ENCODE data around the gene DACT3.

The DACT3 gene

DNA sequence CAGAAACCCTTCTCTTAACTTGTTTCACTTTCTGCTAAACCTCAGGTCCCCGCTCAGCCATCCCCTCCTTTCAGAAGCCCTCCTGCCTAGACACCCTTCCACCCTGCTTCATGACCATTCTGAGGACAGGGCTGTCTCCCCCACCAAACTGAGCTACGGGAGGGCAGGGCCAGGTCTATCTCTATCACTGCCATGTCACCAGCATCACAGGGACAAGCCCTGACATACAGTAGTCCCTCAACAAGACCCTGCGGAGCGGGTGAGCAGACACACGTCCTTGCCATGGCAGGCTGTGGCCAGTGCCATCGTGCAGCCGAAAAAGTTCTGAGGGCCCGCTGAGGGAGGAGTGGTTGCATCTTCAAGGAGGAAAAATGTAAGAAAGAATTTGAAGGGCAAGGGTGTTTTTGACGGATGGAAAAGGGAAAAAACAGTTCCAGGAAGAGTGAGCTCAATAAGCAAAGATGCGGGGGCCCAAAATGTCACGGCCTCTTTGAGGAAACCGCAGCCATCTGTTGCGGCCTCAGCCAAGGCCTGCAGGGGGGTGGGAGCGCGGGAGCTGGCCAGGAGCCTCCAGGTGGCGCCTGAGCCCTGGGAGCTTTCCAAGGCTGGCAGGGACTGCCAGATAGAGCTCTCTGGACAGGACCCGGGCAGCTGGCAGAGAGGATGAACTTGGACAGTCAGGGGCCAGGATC, 44.2 kb downstream of the DACT3 start:
- in situ Hi-C loops (cut with HindIII; ENCODE audit: low sequenced_read_pairs), result no loop called here

- in situ Hi-C loops (cut with HindIII; ENCODE audit: low sequenced_read_pairs), result no loop called here
Observed at GRCh38 chr19:46615966-46616365, 45.0 kb downstream of the DACT3 start.

DNA sequence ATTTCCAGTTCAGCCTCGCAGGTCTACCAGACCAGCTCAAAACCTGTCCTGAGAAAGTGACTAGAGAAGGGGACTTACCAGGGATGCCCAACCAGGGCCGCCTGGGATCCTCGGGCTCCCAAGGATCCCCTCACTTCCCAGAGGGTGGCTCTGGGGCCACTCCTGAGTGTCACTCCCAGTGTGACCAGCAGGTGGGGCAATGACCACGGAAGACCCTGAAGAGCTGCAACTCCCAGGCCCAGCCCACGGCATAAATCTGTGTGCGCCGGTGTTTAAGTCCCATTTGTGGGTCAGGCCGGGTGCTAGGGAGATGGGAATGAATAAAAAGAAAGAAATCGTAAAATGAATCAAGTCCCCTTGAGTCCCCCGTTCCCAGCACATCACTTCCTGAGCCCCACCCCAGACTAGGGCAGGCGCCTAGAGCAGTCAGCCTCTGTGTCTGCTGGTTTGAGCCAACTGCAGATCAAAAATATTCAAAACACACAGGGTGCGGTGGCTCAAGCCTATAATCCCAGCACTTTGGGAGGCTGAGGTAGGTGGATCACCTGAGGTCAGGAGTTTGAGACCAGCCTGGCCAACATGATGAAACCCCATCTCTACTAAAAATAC, 46.8 kb downstream of the DACT3 start:
- in situ Hi-C loops (cut with HindIII; ENCODE audit: low sequenced_read_pairs), result no loop called here

GRCh38 chr19:46613525-46613924, 47.5 kb downstream of the DACT3 start:
- in situ Hi-C loops (cut with HindIII; ENCODE audit: low sequenced_read_pairs), result no loop called here

DNA sequence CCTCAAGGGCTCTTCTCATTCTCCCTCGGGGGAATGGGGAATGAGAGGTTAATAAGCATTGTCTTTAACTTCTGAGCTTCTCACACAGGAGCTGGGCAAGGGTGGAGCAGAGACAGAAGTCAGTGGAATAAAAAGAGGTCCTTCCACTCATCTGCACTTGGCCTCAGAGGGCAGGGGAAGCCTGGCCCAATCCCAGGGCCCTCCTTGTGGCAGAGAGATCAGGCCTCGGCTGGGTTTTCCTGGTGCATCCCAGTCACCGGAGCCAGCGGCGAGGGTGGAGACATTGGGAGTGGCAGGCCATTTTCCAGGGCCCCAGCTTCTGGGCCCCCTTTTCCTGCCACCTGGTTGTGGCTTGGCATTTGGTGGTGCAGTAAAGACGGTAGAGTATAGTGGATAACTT, 49.2 kb downstream of the DACT3 start:
- in situ Hi-C loops (cut with HindIII; ENCODE audit: low sequenced_read_pairs), result no loop called here

DNA sequence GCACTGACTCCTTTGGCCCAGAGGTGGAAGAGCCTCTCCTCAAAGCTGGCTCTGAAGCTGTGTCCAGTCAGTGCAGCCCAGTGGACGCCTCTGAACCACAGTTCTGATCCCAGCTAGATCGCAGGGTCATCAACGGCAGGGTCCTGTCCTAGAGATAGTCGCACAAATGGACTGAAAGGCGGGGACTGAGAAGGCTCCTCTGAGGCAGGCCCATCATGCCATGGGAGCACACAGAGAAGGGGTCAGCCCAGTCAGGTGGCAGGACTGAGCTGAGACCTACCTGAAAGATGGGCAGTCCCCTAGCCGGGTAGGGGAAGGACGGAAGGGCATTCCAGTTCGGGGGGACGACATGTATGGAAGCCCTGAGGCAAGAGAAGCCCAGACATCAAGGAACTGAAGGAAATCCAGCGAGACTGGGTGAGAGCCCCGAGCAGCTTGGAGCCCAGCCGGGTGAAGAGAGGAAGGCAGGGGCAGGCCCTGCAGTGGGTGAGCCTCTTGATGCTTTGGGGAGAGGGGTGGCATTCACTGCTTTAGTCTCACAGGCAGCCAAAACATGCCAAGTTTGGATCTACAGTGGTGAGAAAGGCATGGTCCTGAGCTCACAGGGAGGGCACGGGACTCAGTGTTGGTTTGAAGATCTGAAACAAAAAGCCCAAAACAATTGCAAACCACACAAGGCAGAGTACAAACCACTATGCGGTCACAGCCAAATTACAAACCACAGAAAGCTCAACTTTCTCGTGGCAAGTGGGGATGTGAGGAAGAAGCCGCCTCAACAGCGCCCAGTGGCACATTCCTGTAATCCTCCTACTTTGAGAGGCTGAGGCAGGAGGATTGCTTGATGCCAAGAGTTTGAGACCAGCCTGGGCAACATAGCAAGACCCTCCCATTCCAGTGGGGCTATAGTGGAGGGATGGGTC, 49.9 kb downstream of the DACT3 start:
- in situ Hi-C loops (cut with HindIII; ENCODE audit: low sequenced_read_pairs), result no loop called here

- in situ Hi-C loops (cut with HindIII; ENCODE audit: low sequenced_read_pairs), result no loop called here
Observed at GRCh38 chr19:46610413-46610775, 50.6 kb downstream of the DACT3 start.

GRCh38 chr19:46609511-46610412, 51.2 kb downstream of the DACT3 start:
- in situ Hi-C loops (cut with HindIII; ENCODE audit: low sequenced_read_pairs), result no loop called here

- in situ Hi-C loops (cut with HindIII; ENCODE audit: low sequenced_read_pairs), result no loop called here
Observed at GRCh38 chr19:46608581-46609345, 52.2 kb downstream of the DACT3 start.

DNA sequence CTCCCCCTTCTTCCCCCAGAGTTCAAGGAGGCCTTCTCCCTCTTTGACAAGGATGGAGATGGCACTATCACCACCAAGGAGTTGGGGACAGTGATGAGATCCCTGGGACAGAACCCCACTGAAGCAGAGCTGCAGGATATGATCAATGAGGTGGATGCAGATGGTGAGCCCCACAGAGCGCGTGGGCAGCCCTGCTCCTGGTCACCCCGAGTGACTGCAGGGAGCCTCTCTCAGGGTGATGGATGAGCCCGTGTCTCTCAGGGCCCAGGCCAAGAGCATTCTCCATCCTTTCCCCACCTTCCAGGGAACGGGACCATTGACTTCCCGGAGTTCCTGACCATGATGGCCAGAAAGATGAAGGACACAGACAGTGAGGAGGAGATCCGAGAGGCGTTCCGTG, 52.8 kb downstream of the DACT3 start:
- in situ Hi-C loops (cut with HindIII; ENCODE audit: low sequenced_read_pairs), result no loop called here

DNA sequence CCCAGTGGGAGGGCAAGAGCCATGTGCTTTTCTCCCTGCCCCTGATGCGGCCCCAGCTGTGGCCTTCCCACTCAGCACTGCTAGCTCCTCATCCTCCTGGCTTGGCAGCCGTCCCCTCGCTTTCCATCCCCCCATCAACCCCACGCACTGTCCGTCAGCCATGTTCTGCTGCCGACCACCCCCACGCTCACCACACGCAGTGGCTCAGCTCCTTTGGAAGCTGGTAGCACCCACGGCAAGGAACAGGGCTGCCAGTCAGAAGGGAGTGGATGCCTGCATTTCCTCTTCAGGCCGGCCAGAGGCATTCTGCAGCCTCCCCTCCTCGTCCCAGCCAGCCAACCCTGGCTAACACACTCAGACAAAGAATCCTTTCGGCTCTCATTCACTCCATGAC, 53.5 kb downstream of the DACT3 start:
- in situ Hi-C loops (cut with HindIII; ENCODE audit: low sequenced_read_pairs), result no loop called here

- in situ Hi-C loops (cut with HindIII; ENCODE audit: low sequenced_read_pairs), result no loop called here
Observed at GRCh38 chr19:46606681-46607447, 54.1 kb downstream of the DACT3 start.

GRCh38 chr19:46606019-46606418, 55.0 kb downstream of the DACT3 start:
- in situ Hi-C loops (cut with HindIII; ENCODE audit: low sequenced_read_pairs), result no loop called here

DNA sequence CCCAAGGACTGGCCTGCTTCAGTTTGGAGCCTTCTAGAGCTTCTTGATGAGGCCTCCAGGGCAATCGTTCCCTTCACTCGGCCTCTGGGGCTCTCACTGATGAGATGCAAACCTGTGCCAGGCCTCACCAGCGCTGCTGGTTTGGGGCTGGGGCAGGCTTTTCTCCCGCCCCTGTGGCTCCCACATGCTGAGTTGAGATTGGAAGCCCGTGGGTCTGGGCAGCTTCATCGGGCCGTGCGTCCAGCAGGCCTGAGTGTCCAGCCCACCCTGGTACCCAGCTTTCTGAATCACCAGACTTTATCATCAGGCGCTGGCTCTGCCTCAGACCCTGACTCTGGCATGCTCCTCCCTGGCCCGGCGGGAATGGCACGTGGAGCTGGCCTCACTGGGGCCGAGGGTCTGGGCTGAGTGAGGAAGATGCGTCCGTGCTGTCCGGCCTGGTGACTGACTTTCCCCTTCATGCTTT, 55.6 kb downstream of the DACT3 start:
- in situ Hi-C loops (cut with HindIII; ENCODE audit: low sequenced_read_pairs), result no loop called here

DNA sequence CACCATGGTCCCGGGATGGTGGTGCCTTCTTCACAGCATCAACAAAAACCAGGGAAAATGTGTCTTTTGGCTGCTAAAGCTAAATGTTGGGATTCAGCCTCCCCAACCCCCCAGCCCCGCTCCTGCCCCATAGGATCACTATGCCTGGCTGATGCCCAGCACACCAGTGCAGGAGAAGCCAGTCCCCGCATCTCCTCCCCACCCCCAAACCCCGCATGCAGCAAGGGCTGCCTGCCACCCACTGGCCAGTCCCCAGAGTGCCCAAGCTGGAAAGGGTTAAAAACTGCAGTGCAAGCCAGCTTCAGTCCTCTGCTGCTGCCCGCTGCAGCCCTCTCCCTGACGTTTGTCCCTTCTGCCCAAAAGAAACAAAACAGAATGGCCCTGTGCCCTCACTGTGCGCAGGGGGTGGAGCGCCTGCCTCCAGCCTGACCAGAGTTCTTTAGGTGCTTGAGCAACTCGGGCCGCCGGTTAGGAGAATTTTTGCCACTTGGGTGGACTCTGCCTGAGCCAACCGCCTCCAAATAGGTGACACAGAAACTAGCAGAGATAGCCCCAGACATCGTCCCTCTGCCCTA, 56.1 kb downstream of the DACT3 start:
- in situ Hi-C loops (cut with HindIII; ENCODE audit: low sequenced_read_pairs), result no loop called here

GRCh38 chr19:46603752-46604231, 57.2 kb downstream of the DACT3 start:
- in situ Hi-C loops (cut with HindIII; ENCODE audit: low sequenced_read_pairs), result no loop called here

GRCh38 chr19:46603195-46603637, 57.8 kb downstream of the DACT3 start:
- in situ Hi-C loops (cut with HindIII; ENCODE audit: low sequenced_read_pairs), result no loop called here

GRCh38 chr19:46602392-46603194, 58.4 kb downstream of the DACT3 start:
- in situ Hi-C loops (cut with HindIII; ENCODE audit: low sequenced_read_pairs), result no loop called here

All from endothelial cell of hepatic sinusoid (primary cell).